ENCODE results near the gene ADAMTS18. TPM values are rescaled to one million over a fixed set of nuclear protein-coding genes. Genes with fewer than 3 reads are reported as not detected.

The ADAMTS18 gene
- total and polyA plus RNA-seq, 4 donors, result under 0.01 to 0.17 TPM; not detected in 2

GRCh38 chr16:77459534-77460254 is 24.9 kb upstream of the ADAMTS18 start (continued):
- TF ChIP-seq MAX (IDR thresholded peaks at IDR 0.05), result no peak

- WGBS, result 51% methylated on average over 5 of the region's 5 CpGs
- H3K36me3 ChIP-seq (ENCODE audit: control insufficient read depth in 4 of 4, insufficient read depth in 3 of 4, low read depth in 1 of 4, low read length in 3 of 4), result no peaks in the 10 kb centered on the region
- TF ChIP-seq CTCF (IDR thresholded peaks at IDR 0.05; ENCODE audit: low read depth, low read length, missing input control) (no peak), HNF4A (conservative IDR thresholded peaks at IDR 0.05) (no peak), ZBTB33 (IDR thresholded peaks at IDR 0.05) (no peak), NR2F2 (IDR thresholded peaks at IDR 0.05) (no peak), TAF1 (conservative IDR thresholded peaks at IDR 0.05) (no peak), JUND (IDR thresholded peaks at IDR 0.05) (no peak), YY1 (IDR thresholded peaks at IDR 0.05) (no peak), SP1 (IDR thresholded peaks at IDR 0.05) (no peak), EGR1 (IDR thresholded peaks at IDR 0.05; ENCODE audit: low read depth in 2 of 2) (no peak)
Measured at GRCh38 chr16:77457046-77457445, 22.2 kb upstream of the ADAMTS18 start.

GRCh38 chr16:77452243-77452642 is 17.4 kb upstream of the ADAMTS18 start:
- no peaks in the 10 kb centered on the region for H3K9me3 ChIP-seq (ENCODE audit: control insufficient read depth in 4 of 4, low read length in 3 of 4)
- 91% methylated on average over 3 of the region's 3 CpGs for WGBS
- TF ChIP-seq YY1 (IDR thresholded peaks at IDR 0.05) (no peak), MAX (IDR thresholded peaks at IDR 0.05) (no peak), FOXA2 (IDR thresholded peaks at IDR 0.05) (no peak), ATF3 (IDR thresholded peaks at IDR 0.05) (no peak), RAD21 (IDR thresholded peaks at IDR 0.05) (no peak), GABPA (IDR thresholded peaks at IDR 0.05 in 1 of 2, conservative IDR thresholded peaks at IDR 0.05 in 1 of 2) (no peak), NR2F2 (IDR thresholded peaks at IDR 0.05) (no peak), ZBTB33 (IDR thresholded peaks at IDR 0.05) (no peak), HNF4A (conservative IDR thresholded peaks at IDR 0.05) (no peak), TAF1 (conservative IDR thresholded peaks at IDR 0.05) (no peak), CTCF (IDR thresholded peaks at IDR 0.05; ENCODE audit: low read depth, low read length, missing input control) (no peak), REST (IDR thresholded peaks at IDR 0.05) (no peak), HNF4G (IDR thresholded peaks at IDR 0.05) (no peak)

More at GRCh38 chr16:77457046-77457445, 22.2 kb upstream of the ADAMTS18 start:
- no peaks in the 10 kb centered on the region for H3K27me3 ChIP-seq (ENCODE audit: control insufficient read depth in 4 of 4, insufficient read depth in 4 of 4, low read length in 3 of 4)
- no peaks in the 10 kb centered on the region for H3K9me3 ChIP-seq (ENCODE audit: control insufficient read depth in 4 of 4, low read length in 3 of 4)
- H3K27ac ChIP-seq (ENCODE audit: low read depth in 1 of 2, low read length in 2 of 2), result no peak overlapping the region
- no peak for DNase-seq (ENCODE audit: low spot score)
- H3K4me1 ChIP-seq (ENCODE audit: control insufficient read depth in 4 of 4, insufficient read depth in 4 of 4, low read length in 3 of 4), result no peaks in the 10 kb centered on the region
- no peak overlapping the region for H3K9ac ChIP-seq (ENCODE audit: low read depth in 1 of 2, low read length in 2 of 2)
- no peak overlapping the region for H3K4me3 ChIP-seq (ENCODE audit: low read depth in 1 of 3, low read length in 3 of 3)

More at GRCh38 chr16:77452243-77452642, 17.4 kb upstream of the ADAMTS18 start:
- no peak for DNase-seq (ENCODE audit: low spot score)
- Histone ChIP-seq H3K36me3 (ENCODE audit: control insufficient read depth in 4 of 4, insufficient read depth in 3 of 4, low read depth in 1 of 4, low read length in 3 of 4) (no peaks in the 10 kb centered on the region), H3K4me1 (ENCODE audit: control insufficient read depth in 4 of 4, insufficient read depth in 4 of 4, low read length in 3 of 4) (no peaks in the 10 kb centered on the region), H3K27me3 (ENCODE audit: control insufficient read depth in 4 of 4, insufficient read depth in 4 of 4, low read length in 3 of 4) (peaks cover 0 to 5% (median 0%) of the 10 kb centered on the region in 4 donors), H3K9ac (ENCODE audit: low read depth in 1 of 2, low read length in 2 of 2) (no peak overlapping the region), H3K27ac (ENCODE audit: low read depth in 1 of 2, low read length in 2 of 2) (no peak overlapping the region), H3K4me3 (ENCODE audit: low read depth in 1 of 3, low read length in 3 of 3) (no peak overlapping the region)

All from liver (tissue), 9 donors.